SU-DHL-6 (cell line): ENCODE data around the gene TEDC1.
A peak's percentile ranks its signal among the peaks of the same experiment; 100 is the strongest.

Experiments used
- H2AFZ ChIP-seq: fragments of 200-600 bp; sonication (generic); 2 replicates; pipeline ENCODE4 v1.6.1; 2014; ENCODE audit warnings: low read depth, mild to moderate bottlenecking, moderate library complexity, mixed read lengths, antibody characterized with exemption, low read length; ENCODE audit not compliant: severe bottlenecking
- H3F3A ChIP-seq: fragments of 200-600 bp; shearing (Covaris generic); 2 replicates; pipeline ENCODE4 v1.6.0; 2016; ENCODE audit warnings: antibody characterized with exemption, mild to moderate bottlenecking; ENCODE audit not compliant: insufficient read depth
- H3K27ac ChIP-seq: fragments of 200-600 bp; sonication (generic); 2 replicates; pipeline ENCODE4 v1.5.1; 2016; ENCODE audit warnings: low read depth, mild to moderate bottlenecking, low read length, moderate library complexity, mixed read lengths
- H3K27me3 ChIP-seq: fragments of 200-600 bp; sonication (generic), shearing (Covaris generic); 2 replicates; pipeline ENCODE4 v1.6.0; 2014; ENCODE audit warnings: mild to moderate bottlenecking, low read length
- H3K36me3 ChIP-seq: fragments of 200-600 bp; sonication (generic); 2 replicates; pipeline ENCODE4 v1.6.1; 2014; ENCODE audit warnings: mild to moderate bottlenecking, low read length, mixed read lengths
- H3K4me2 ChIP-seq: fragments of 300-600, 200-600 bp; shearing (Covaris generic), sonication (generic); 2 replicates; pipeline ENCODE4 v1.6.0; 2014; ENCODE audit warnings: low read length, low read depth, mild to moderate bottlenecking; ENCODE audit not compliant: poor library complexity, severe bottlenecking
- H3K4me3 ChIP-seq: fragments of 200-600 bp; sonication (generic); 2 replicates; pipeline ENCODE4 v1.5.1; 2014; ENCODE audit warnings: antibody characterized with exemption, low read length, mild to moderate bottlenecking, mixed read lengths; ENCODE audit not compliant: insufficient read depth, poor library complexity, severe bottlenecking
- H3K79me2 ChIP-seq: fragments of 200-600 bp; sonication (generic); 2 replicates; pipeline ENCODE4 v1.6.1; 2014; ENCODE audit warnings: mild to moderate bottlenecking, low read length, moderate library complexity; ENCODE audit not compliant: insufficient read depth
- H3K9ac ChIP-seq: fragments of 200-600 bp; sonication (generic); 2 replicates; pipeline ENCODE4 v1.7.0; 2014; ENCODE audit warnings: mild to moderate bottlenecking, low read length
- H3K9me2 ChIP-seq: fragments of 200-600 bp; sonication (generic); replicated peaks from 2 replicates; pipeline ENCODE4 v1.6.1; 2014; ENCODE audit warnings: low read length; ENCODE audit not compliant: insufficient read depth
- H3K9me3 ChIP-seq: fragments of 200-600 bp; sonication (generic); 2 replicates; pipeline ENCODE4 v1.6.1; 2014; ENCODE audit warnings: low read length, mixed read lengths; ENCODE audit not compliant: insufficient read depth
- H4K20me1 ChIP-seq: fragments of 200-600 bp; sonication (generic); 2 replicates; pipeline ENCODE4 v1.6.1; 2014; ENCODE audit warnings: low read depth, mild to moderate bottlenecking, antibody characterized with exemption, low read length, moderate library complexity, mixed read lengths
- CTCF ChIP-seq: fragments of 200-600 bp; sonication (generic); IDR thresholded peaks from one replicate; pipeline ENCODE4 v1.5.1; 2017; ENCODE audit warnings: antibody characterized with exemption, mild to moderate bottlenecking, low read length, moderate library complexity; ENCODE audit not compliant: insufficient read depth, poor library complexity, severe bottlenecking
- EZH2phosphoT487 ChIP-seq: fragments of 200-600 bp; sonication (generic), shearing (Covaris generic); conservative IDR thresholded peaks from 2 replicates; pipeline ENCODE4 v1.6.1; 2018; ENCODE audit warnings: mild to moderate bottlenecking, antibody characterized with exemption, low read length, moderate library complexity, mixed read lengths

Gene TEDC1

DNA sequence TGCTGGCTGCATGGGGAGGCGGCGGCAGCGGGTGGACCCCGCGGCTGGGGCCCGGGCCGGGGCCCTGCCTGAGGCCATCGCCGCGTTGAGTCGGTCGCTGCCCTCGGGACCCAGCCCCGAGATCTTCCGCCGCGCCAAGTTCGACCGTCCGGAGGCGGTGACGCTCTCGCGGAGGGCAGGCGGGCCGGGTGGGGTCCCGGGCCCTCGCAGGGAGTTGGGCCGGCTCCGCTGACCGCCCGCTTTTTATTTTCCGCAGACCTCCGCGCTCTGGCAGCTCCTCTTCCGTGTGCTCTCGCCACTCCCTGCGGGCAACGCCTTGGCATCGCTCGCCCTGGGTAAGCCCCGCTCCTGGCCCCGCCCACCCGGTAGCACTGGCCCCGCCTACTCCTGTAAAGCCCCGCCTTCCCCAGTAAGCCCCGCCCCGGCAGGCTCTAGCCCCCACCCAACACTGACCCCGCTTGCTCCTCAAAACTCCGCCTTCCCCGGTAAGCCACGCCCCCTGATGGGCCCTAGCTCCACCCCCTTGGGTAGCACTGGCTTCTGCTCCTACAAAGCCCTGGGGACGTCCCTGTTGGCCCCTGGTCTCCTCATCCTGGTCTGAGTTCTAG is 424 bp downstream of the TEDC1 start:
- H3K4me3 ChIP-seq, result peak overlapping the region; percentile 77
- H3K79me2 ChIP-seq, result no peaks in the 10 kb centered on the region
- TF ChIP-seq EZH2phosphoT487, result no peak
- H3K27me3 ChIP-seq, result no peaks in the 10 kb centered on the region
- peak overlapping the region; percentile 83 for H3K9ac ChIP-seq
- no peaks in the 10 kb centered on the region for H3K36me3 ChIP-seq
- no peaks in the 10 kb centered on the region for H3K9me3 ChIP-seq
- H3K9me2 ChIP-seq, result no peaks in the 10 kb centered on the region
- peak overlapping the region; percentile 49 for H2AFZ ChIP-seq
- H3F3A ChIP-seq, result peaks cover 5% of the 10 kb centered on the region; the same call in 1 of the 2 replicates
- H3K4me2 ChIP-seq, result peak overlapping the region; percentile 55
- no peaks in the 10 kb centered on the region for H4K20me1 ChIP-seq
- peak overlapping the region; percentile 73 for H3K27ac ChIP-seq

DNA sequence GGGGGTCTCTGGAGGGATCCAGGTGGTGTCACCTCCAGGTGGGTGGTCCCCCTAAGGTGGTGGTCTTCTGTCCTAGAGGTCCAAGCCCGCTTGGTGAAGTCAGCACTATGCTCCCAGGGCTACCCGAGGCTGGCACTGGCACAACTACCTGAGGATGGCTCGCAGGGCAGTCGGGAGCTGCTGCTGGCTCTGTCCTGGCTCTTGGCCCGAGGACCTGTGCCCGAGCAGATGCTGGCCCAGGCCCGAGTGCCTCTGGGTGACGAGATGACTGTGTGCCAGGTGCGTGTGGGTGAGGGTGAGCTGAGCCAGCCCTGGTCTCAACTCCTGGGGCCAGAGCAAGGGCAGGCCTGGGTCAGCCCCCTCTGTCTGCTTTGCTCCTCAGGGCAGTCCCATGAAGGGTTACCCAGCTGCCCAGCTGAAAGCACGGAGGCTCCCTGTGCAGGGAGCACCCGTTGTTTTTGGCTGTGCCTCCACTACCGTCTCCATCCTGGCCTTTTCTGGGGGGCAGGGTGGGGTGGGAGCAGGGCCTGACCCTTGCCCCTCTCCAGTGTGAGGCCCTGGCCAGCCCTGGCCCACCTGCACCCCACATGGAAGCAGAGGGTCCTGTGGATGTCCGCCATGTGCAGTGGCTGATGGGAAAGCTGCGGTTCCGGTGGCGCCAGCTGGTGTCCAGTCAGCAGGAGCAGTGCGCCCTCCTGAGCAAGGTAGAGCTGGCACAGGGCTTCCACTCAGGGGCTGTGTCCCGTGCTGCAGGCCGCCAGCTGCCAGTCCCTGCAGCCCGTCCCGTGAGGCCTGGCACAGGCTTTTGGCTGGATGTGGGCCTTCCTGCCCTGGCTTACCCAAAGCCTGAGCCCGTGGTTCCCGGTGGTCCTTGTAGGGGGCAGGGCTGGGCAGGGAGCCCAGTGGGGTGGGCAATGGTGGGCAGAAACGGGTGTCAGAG is 1.3 kb downstream of the TEDC1 start:
- Histone ChIP-seq H3K36me3 (no peaks in the 10 kb centered on the region), H2AFZ (no peak overlapping the region), H3K9me3 (no peaks in the 10 kb centered on the region), H3K79me2 (no peaks in the 10 kb centered on the region), H3K4me2 (peak overlapping the region; percentile 55), H3K9me2 (no peaks in the 10 kb centered on the region), H3K9ac (no peak overlapping the region), H3K27me3 (no peaks in the 10 kb centered on the region), H3K4me3 (peak overlapping the region; percentile 77), H3F3A (peaks cover 5% of the 10 kb centered on the region; the same call in 1 of the 2 replicates), H4K20me1 (no peaks in the 10 kb centered on the region), H3K27ac (no peak overlapping the region)
- no peak for TF ChIP-seq EZH2phosphoT487
- TF ChIP-seq CTCF, result no peak

- H2AFZ ChIP-seq, result no peak overlapping the region
- TF ChIP-seq CTCF (peak; percentile 9), EZH2phosphoT487 (no peak)
- no peaks in the 10 kb centered on the region for H3K9me3 ChIP-seq
- peaks cover 5% of the 10 kb centered on the region; the same call in 1 of the 2 replicates for H3F3A ChIP-seq
- H3K9me2 ChIP-seq, result no peaks in the 10 kb centered on the region
- H3K79me2 ChIP-seq, result no peaks in the 10 kb centered on the region
- no peaks in the 10 kb centered on the region for H3K36me3 ChIP-seq
- no peak overlapping the region for H3K4me3 ChIP-seq
- H4K20me1 ChIP-seq, result no peaks in the 10 kb centered on the region
- H3K9ac ChIP-seq, result no peak overlapping the region
- no peak overlapping the region for H3K4me2 ChIP-seq
- no peak overlapping the region for H3K27ac ChIP-seq
- H3K27me3 ChIP-seq, result no peaks in the 10 kb centered on the region
Measured at GRCh38 chr14:105492971-105493871, 2.2 kb downstream of the TEDC1 start.
